Effector CD8-positive, alpha-beta T cell (primary cell): Measurements from ENCODE around the gene PXYLP1.

Experiments used
- DNase-seq: peaks from one replicate; lab custom pipeline; 2025; lab: John Stamatoyannopoulos, UW

PXYLP1 gene

GRCh38 chr3:141272906-141273662 is 41.5 kb downstream of the PXYLP1 start:
- DNase-seq: no peak

- DNase-seq: no peak
Observed at GRCh38 chr3:141273700-141274410, 42.2 kb downstream of the PXYLP1 start.

GRCh38 chr3:141274411-141275031 is 42.9 kb downstream of the PXYLP1 start:
- no peak for DNase-seq

DNA sequence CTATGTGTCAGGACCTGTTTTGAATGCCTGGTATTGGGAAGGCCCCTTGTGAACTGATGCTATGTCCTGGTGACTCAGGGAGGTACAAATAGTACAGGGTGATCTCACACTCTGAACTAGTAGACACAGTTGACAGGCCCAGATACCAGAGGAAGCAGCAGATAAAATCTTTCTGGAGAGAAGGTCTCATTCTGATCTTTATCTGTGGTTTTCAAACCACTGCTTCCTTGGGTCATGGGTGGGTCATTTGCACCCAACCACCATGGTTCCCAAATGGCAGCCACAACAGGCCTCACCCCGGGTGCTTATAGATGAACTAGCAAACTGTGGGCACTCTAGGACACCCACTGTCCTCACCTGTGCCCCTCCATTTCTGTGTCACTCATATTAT is 43.4 kb downstream of the PXYLP1 start:
- no peak for DNase-seq

GRCh38 chr3:141275511-141275910 is 43.9 kb downstream of the PXYLP1 start:
- no peak for DNase-seq

GRCh38 chr3:141275973-141276372 is 44.3 kb downstream of the PXYLP1 start:
- no peak for DNase-seq

DNA sequence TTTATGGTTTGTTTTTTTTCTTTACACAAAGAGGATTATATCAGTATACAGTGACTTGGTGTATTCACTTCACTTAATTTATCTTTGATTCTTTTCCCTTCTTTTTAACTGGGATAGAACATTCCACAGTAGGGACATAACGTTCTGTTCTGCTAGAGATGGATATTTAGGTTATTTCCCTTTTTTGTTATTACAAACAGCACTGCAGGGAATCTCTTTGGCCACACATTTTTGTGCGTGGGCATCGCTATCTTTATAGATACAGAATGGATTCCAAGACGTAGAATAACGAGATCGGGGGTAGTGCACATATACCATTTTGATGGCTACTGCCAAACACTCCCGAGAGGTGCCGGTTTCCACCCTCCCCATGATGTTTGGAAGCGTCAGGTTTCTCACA is 44.8 kb downstream of the PXYLP1 start:
- no peak for DNase-seq

DNA sequence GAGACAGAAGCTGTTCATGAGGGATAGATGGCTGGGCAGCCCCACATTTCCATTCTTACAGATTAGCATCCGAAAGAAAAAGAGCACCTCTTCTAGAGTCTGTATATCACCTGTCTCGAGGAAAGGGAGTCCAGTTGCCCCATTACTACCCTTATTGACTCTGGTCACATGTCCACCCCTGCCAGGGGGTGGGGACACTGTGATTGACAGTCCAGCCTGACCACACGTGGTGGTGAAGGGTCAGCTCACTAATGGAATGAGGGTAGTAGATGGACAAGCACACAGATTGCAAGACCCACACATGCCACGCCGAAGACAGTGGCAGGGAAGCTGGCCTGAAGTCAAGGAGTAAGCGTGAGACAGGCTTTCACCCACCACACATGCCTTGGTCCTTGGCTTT is 45.8 kb downstream of the PXYLP1 start:
- no peak for DNase-seq

DNA sequence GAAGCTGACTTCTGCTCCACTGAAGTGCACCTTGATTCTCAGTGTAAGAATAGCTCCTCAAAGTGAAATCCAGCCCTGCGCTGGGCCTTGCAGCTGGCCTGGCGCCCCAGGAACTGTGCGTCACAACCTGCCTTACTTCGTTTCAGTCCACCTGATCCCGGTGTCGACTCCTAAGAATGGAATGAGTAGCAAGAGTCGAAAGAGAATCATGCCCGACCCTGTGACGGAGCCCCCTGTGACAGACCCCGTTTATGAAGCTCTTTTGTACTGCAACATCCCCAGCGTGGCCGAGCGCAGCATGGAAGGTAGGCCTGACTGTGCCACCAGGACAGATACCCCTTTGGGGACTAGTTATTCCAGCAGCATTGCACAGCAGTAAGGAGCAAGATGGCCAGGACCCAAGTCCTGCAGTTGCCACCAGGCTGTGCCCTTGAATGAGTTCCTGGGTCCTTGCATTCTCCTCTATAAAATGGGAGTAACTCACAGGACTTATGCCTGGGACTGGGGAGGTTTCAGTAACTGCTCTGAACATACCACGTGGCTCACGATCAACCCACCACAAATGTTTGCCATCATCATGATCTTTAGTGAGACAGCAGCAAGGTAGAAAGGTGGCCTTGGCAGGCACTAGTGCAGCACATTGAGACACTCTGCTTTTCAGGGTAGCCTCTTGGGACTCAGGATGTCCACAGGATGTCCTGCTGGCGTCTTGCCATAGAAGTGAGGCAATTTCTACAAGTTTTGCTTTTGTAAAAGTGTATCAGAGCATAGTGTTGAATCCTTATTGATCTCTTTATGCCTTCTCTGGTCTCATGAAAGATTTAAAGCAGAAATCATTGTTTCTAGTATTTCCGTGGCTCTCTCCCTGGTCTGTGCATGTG is 46.8 kb downstream of the PXYLP1 start:
- no peak for DNase-seq

DNA sequence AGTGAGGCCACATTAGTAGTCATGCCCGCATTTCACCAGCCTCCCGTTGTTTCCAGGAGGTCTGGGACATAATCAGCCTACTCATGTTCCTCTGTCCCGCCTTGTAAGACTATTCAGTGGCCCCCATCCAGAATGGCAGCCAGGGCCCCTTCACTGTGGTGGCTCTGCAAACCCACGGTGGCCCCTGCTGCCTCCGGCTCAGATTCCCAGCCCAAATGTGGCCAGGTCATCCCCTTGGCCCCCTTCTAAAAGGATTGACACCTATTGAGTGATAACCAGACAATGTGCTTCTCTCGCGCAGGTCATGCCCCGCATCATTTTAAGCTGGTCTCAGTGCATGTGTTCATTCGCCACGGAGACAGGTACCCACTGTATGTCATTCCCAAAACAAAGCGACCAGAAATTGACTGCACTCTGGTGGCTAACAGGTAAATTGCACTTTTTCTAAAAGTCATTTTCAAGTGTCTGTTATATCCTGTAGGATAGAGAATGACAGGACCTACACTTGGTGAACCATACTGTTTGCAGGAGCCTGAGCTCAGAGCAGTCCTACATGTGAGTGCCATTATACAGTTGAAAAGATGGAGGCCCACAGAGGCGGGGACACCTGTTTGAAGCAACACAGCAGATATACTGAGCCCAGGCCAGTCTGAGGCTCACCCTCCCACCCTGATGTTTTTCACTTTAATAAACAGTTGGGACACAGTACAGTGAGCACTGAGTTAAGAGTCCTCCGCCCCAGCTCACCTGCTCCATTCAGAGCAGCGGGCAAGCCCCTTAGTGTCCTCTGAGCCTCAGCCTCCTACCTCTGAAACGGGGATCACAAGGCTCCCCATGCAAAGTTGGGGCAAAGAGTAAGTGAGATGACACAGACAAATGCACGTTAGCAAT is 47.7 kb downstream of the PXYLP1 start:
- no peak for DNase-seq

DNA sequence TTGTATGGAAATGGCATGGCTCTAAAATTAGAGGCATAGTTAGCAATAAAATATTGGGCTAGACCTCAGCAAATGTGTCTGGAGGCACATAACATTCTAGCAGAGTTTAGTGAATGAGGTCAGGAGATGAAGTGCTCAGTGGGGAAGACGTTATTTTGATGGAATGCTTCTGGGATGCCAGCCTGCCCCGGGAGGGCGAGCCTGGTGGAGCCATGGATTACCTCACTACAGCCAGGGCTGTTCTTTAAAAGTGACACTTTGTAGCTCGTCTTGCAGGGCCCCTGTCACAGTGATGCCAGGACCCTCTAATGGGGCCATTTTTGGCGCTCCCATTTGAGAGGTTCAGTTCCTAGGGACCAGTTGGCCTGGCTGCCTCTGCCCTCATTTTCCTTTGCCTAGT is 48.5 kb downstream of the PXYLP1 start:
- DNase-seq: no peak

DNA sequence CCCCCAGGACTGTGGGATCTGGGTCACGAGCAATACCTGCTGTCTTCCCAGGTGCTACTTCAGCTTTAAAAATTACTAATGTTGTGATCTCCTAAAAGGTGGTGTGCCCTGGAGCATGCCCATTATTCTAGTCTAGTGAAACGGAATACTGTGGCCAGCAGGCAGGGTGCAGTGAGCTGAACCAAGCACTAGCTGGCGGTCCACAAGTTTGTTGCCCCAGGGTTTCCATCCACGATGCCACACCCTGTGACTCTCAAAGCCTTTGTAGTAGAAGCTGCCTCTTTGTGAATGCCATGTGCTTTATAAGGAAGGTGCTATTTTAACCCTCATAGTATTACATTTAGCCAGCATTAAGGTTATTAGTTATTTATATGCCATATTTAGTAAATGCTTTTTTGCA is 49.1 kb downstream of the PXYLP1 start:
- no peak for DNase-seq

GRCh38 chr3:141285570-141285969 is 53.9 kb downstream of the PXYLP1 start:
- no peak for DNase-seq

GRCh38 chr3:141286856-141287255 is 55.2 kb downstream of the PXYLP1 start:
- no peak for DNase-seq

GRCh38 chr3:141287326-141287725 is 55.7 kb downstream of the PXYLP1 start:
- DNase-seq: no peak

GRCh38 chr3:141288336-141288990 is 56.8 kb downstream of the PXYLP1 start:
- no peak for DNase-seq

DNA sequence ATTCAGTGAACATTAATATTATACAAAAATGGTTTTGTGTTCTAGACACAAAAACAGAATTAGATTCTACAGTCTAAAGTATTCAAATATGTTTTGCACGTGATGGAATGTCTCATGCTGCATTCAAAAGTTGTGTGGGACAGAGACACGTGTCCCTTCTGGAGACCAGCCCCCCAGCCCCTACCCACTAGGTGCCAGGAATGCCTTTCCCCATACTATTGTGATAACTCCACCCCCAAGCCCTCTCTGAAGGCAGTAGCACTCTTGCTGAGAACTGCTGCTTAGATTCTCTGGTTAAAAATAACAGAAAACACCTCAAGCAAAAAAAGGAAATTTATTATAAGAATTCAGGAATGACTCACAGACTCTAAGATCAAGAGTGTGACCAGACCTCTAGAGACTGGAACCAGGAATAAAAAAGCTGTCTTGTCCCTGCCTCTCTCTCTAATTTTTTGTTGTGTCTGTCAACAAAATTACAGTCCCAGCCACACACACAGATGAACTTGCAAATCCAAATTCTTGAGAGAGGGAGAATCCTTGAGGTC is 57.7 kb downstream of the PXYLP1 start:
- DNase-seq: no peak

DNA sequence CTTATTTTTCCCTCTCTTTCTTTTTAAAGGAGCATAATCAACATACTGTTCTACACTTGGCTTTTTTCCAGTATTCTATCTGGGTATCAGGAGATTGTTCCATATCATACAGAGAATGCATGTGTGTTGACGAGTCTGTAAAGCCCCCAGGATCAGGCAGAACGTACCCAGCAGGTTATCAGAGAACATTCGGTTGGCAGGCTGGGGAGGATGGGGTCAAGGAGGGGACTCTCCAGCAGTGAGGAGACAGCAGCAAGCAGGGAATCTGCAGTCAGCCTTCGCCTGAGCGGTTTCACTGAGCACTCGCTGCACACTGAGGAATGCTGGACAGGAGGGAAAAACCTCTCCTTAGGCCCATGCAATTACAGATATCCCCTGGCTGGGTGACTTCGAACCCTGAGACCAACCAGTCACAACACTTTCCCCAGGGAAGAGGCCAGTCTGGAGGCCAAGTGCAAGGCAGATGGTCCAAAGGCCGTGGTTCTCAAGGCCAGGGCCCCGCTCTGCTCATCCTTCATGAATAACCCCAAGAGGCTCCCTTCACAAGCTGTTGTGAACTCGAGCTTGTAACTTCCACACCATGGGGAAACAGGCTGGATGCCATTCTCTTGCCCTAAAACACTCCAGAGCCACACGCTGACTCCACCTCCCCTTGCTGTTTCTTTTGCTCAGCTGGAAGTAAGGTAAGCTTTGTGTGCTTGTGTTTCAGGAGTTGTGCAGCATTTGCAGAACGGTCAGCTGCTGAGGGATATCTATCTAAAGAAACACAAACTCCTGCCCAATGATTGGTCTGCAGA is 60.1 kb downstream of the PXYLP1 start:
- DNase-seq: no peak

GRCh38 chr3:141292356-141293058 is 60.9 kb downstream of the PXYLP1 start:
- DNase-seq: no peak
